GM19239 (cell line): ENCODE measurements around the gene ISG20L2.

Source experiments
- DNase-seq: peaks from one replicate; pipeline ENCODE4 v3.0.0; 2011; ENCODE audit warnings: low spot score; ENCODE audit not compliant: insufficient read length
- FAIRE-seq: peaks from 2 replicates; lab custom pipeline; 2011; peaks lifted over from hg19 to GRCh38; lab: Jason Lieb, UNC

The ISG20L2 gene

DNA sequence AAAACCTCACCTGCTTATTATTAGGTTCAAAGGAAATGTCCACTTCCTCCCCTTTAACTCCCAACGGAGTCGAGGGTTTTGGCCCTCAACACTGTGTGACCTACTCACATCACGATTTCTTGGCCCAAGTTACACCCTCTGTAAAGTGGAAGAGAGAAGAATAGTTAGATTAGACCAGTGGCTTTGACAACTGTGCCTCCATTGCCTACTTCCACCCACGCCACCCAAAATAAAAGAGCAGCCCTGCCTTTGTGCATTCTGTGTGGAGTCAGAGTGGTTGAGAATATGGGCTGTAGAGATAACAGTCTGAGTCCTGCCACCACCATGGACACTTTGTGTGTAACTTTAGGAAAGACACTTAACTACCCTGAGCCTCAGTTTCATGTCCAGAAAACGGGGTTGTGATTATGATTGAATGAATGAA lies 27.0 kb upstream of the ISG20L2 start:
- FAIRE-seq: no peak
- DNase-seq: no peak

DNA sequence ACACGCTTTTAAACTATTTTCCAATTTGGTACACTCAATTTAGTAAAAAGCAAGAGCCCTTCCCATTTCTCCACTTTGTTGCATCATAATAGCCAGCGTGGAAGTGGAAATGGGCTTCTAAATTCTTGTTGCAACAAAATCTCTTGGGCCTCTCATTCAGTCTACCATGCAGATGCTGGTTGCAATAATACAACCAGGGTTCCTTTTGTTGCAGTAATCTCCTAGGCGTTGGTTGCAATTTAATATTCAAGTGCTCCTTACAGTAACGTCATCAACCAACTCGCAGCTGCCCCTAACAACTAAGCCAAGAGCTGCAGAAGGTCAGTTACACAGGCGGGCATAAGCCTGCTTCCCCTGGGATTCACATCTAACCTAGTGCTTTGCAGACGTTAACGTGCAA lies 25.7 kb upstream of the ISG20L2 start:
- FAIRE-seq (no peak), DNase-seq (no peak)

DNA sequence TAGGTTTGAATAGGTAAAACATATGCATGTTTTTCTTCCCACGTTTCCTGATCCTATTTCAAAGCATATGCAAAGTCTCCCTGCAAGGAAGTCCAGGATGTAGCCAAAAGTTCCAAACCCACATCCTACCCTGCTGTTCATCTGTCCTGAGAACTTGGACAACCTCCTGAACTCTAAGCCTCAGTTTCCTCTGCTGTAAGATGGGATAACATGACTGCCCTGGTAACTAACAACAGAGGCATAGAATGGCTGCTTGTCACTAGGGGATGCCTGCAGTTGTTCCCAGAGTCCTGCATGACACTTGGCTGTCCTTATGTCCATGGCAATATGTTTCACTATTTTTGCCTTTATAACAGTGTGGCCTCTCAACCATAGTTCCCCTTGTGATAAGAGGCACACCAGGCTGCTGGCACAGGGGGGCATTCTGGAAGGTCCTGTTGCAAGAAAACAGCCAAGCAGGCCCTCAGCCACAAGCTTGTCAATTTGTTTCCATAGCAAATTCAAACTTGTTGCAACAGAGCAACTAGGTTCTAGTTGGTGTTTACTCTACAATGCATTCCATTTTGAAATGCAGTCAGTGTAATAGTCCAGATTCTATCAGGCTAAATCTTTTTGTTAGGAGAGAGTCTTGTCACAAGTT lies 24.4 kb upstream of the ISG20L2 start:
- FAIRE-seq: no peak
- no peak for DNase-seq

DNA sequence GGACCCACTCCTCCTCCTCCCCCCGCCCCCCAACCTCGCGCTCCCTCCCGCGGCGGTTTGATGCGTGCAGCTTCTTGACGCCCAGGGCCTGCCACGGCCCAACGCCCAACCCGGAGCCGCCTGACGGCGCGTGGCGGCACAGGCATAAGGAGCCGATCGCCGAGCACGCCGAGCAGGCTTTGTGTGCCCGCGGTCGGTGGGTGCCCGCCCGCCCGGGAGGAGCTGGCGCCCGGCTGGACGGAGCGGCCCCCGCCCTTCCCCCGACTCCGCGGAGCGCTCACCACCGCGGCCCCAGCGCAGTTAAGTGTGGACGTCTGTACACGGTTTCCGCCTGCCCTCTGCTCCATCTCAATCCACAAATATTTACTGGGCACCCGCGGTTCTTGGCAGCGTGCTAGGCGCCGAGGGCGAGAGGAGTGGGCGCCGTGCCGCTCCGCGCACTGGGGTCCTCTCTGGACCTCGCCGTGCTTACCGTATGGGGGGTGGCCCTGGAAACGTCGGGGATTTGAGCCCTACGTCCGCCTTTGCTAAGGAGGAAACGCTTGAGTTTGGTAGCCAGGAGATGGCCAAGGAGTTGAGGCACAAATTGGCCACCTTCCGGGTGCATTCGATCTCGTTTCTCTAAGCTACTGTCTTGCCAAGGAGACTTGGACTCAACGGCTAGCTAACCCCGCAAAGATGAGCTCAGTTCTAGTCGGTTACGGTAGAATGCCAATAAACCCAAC lies 23.4 kb upstream of the ISG20L2 start:
- DNase-seq (peak; percentile 96), FAIRE-seq (no peak)

DNA sequence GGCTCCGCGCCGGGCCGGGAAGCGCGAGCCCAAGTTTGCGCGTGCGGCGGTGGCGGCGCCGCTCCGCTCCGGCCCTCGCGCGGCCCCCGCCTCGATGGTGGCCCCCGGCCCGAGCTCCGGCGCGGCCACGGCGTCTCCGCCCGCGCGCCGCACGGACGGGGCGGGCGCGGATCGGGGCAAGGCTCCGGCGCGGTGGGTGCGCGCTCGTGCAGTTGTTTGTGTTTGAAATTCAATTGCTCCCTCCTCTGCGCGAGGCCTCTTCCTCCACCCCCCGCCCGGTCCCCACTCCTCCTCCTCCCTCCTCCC lies 22.8 kb upstream of the ISG20L2 start, which contains the start of gene HDGF:
HDGF (minus strand) TSS at position 225 of the 306 bp plus-strand sequence. CDS start 246 bp downstream, outside the sequence.
- FAIRE-seq: no peak
- DNase-seq: no peak

DNA sequence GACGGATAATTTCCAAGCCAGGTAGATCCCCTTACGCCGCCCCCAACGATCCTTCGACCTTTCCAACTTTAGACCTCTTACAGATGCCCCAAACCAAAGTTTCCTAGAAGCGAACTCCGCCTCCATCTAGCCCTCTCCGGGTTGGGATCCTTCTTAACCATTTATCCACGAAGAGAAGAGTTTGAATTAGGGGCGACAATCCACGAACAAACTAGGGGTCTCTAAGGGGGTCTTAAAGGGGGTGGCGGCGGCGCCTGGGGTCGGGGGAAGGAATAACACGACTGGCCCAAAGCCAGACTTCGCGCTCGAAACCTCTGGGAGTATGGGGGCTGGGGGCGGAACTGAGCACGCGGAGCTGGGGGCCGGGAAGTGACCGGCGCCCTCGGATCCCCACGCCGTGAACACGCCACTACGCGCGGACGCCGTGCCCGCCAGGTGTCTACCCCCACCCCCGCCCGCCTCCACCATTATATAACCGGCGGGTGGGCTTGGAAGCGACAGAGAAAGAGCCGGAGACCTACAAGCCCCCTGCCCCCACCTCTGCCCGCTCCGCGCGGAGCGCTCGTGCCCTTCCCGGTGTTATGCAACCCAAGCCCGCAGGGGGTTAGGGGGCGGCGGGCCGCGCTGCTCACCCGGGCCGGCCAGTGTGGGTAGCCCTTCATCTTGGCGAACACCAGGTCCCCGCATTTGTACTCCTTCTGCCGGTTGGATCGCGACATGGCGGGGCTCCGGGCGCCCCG lies 22.3 kb upstream of the ISG20L2 start:
- FAIRE-seq (no peak), DNase-seq (no peak)

DNA sequence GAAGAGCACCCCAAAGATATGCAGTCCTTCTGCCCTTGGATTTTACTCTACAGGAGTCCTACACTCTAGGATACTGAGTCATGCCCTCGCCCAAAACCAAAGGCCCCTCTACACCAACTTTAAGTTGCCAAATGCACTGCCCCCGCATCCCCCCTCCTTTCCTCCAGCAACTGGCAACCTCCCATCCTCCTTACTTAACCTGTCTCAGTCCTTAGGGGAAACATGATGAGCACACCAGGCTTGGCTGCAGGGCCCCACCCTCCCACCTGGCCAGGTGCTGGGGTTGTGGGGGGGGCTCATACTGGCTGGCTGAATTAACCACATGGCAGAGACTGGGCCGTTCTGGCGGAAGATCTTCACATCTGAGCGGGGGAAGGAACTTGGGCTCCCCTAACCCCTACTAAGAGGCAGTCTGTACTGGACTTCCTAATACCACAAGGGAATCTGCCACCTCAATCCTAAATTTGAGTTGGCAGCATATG lies 21.7 kb upstream of the ISG20L2 start:
- peak; percentile 48 for FAIRE-seq
- no peak for DNase-seq

DNA sequence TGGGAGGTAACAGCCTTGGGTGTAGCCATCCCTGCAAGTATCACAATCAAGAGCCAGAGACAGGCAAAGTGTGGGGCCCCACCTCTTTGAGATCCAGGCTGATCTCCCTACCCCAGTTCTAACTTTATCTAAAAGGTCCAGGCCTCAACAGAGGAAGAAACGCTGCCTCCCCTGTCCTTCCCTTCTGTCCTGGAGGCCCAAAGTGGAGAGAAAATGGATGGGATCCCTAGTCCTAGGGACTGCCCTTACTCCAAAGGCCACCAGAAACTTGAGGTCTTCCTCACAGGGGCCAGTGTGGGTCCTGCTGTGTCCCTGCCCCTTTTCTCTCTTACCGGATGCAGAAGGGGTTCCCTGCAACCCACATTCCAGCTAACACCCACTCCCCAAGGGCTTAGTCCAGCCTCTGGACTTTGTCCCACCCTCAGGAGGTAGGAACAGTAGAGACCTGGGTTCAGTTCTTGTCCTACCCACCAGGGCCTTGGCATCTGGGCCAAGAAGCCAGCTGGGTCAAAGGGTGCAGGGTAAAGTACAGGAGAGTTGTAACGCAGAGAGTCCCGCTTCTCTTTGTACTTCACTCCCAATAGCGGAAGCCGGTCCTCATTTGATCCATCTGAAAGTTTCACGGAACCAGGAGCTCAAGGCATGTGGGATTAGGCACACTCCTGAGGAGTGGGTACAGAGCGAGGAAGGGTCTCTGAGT lies 21.0 kb upstream of the ISG20L2 start:
- no peak for DNase-seq

DNA sequence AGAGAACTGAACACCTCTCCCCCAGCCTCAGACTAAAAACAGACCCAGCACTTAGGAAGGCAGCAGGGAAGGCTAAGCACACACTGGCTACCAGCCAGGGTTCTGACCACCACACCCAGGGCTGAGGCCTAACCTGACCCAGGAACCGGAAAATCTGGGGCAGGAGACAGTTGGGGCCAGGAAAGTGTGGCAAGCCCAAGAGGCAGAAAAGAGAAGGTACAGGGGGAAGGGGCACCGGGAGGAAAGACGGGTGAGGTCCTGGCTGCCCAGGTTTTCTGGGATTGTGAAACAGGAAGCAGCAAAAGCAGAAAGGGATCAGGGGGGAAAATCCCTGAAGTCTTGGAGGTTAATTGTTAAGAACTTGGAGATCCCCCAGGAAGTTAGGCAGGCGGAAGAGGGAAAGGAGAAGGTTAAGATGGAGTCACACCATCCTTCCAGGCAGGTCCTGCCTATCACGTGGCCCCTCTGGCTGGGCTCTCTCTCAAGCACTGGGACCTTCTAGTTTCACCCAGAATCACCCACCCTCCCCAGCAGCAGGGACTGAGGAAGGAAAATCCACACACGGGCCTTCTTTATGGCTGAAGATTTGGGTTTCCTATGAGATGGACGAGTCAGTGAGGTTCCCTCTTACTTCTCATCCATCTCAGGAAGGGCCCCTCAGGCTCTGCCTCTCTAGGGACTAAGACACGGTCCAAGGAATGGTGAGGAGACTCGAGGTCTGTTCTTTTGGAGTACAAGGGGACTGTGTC lies 20.3 kb upstream of the ISG20L2 start:
- FAIRE-seq (peak; percentile 77), DNase-seq (no peak)

More for the DNA sequence above, 21.0 kb upstream of the ISG20L2 start:
- no peak for FAIRE-seq

DNA sequence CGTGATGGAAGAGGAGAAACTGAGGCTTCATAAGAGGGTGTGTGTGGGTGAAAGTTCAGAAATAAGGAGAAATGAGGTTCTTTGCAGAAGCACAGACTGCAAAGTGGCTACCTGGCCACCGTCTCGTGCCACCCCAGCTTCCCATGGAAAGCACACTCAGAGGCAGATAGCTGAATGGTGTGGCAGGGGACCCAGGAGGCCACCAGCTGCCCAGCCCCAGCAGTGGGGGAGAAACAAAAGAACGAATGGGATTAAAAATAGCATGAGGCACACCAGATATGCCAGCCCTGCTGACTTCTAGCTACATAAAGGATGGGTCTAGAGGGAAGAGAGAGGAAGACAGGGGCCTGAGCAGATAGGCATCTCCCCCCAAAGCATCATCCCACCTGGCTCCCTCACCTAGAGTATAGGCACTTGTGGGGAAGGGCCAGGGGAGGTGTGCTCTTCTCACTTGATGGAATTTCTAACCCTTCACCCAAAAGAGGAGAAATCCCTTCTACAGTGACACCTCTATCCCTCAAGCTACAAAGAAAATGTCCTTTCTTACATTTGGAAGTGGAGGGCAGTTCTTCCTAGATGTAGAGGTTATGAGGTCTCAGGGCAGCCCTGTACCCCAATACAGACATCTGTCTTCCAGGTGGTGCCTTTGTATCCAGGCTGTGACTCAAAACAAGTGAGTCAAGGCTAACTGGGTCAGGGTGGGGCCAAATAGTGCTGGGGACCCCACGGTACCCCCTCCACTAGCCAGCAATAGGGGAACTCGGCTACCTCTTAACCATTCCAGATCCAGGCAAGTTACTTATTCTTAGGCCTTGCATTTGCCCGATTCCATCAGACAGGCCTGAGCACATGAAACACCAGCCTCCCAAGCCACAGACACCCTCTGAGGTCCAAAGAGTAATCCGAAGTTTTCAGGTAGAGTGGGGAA lies 19.4 kb upstream of the ISG20L2 start:
- no peak for DNase-seq
- no peak for FAIRE-seq

DNA sequence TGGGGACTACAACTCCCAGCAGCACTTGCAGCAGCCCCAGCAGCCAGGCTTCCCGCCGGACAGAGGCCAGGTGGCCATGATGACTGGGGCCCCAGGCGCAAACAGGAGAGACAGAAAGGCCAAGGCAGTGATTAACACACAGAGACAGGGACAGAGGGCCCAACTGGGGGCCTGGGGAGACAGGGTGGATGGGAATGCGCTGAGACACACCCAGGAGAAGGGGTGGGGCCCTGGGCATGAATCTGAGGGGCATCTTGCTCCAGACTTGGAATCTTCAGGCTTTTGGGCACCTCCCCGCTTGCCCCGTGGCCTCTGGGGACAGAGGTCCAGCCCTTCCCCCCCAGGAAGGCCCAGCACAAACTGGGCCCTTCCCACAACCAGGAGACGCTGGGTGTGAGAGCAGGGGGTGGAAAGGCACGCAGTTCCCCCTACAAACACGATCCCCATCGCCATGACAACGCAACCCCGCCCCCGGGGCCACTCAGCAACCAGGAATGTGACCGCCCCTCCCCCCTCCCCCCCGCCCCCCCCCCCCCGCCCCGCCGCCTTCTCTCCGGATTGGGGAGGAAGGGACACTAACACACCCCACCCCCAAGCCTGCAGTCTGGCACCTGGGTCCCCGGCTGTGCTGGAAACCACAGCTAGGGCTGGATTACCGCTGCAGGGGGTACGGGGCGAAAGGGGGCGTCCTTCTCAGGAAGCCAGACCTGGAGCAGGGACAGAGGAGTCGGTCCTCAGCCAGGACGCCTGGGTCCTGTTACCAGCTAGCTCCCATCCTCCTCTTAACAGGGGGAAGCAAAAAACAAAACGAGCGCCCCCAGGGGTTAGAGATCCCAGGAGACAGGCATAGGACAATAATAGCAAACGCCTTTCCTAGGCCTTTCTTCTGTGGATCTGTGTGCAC lies 18.4 kb upstream of the ISG20L2 start:
- FAIRE-seq (no peak), DNase-seq (peak; percentile 56)

DNA sequence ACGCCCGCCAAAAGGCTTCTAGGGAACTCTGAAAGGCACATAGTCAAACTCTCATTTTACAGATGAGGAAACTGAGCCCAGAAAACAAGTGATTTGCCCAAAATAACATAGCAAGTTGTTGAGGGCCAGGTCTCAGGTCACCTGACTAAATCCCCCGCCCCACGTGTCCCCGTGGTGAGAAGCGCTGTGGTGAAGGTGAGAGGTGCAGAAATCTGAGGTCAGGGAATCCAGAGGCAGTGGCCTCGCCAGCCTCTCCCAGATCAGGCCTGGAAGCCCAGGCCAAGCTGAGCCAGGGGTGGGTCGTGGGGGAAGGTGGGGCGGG lies 17.8 kb upstream of the ISG20L2 start:
- FAIRE-seq (no peak), DNase-seq (no peak)

DNA sequence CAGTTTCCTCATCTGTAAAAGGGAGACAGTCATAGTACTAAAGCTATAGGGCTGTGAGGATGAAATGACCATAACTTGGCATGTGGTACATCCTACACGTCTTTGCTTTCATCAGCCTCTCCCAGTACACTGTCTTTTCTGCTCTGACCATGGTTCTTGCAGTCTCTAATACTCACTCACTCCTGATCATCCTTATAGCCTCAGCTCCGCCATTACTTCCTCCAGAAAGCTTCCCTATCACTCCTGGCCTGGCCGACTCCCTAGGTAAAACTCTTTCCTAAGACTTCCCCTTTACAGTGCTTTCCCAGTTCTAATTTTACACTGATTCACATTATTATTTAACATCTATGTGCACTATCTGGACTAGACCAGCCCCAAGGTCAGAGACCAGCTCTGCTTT lies 17.3 kb upstream of the ISG20L2 start:
- DNase-seq (no peak), FAIRE-seq (no peak)

DNA sequence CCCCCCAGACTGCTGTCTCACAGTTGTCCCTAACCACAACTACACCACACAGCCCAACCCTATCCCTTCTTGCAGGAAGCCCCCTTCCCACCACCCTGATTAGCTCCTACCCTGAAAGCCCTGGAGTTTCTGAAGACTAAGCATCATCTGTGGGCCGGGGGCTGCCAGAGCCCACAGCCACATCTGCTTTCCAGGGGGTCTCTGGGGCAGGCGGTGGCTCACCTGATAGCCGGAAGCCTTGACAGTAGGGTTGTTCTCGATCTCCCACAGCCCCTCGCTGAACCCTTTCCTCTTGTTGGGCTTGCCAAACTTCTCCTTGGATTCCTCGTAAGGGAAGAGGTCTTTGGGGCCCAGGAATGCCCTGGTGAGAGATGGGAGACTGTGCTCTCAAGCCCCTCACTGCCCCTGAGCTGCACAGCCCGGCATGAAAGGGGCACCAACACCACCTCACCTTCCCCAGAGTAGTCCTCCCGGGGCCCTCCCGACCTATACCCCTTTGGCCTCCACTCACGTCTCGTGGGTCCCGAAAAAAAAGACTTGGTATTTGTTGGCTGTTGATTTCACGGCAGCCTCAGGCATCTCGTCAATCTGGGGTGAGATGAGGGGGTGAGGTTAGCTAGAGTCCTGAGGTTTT lies 16.3 kb upstream of the ISG20L2 start:
- no peak for DNase-seq
- FAIRE-seq: no peak

DNA sequence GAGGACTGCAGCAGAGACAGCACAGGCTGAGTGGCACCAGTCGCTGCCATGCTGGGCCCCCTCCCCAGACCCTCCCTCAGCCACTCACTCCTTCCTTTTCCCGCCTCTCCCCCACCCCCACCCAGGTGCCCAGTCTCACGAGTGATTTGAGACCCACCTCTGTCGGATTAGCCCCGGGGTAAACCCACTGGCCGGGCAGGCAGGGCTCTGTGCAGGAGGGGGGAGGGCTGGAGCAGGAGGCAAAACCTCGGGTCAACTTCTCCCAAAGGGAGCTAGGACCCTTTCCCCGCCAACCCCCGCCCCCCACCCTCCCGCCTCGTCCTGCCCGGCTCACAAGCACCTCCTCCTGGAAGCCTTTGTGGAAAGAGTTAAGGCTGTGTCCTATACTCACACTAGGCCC lies 15.8 kb upstream of the ISG20L2 start:
- FAIRE-seq: no peak
- no peak for DNase-seq

DNA sequence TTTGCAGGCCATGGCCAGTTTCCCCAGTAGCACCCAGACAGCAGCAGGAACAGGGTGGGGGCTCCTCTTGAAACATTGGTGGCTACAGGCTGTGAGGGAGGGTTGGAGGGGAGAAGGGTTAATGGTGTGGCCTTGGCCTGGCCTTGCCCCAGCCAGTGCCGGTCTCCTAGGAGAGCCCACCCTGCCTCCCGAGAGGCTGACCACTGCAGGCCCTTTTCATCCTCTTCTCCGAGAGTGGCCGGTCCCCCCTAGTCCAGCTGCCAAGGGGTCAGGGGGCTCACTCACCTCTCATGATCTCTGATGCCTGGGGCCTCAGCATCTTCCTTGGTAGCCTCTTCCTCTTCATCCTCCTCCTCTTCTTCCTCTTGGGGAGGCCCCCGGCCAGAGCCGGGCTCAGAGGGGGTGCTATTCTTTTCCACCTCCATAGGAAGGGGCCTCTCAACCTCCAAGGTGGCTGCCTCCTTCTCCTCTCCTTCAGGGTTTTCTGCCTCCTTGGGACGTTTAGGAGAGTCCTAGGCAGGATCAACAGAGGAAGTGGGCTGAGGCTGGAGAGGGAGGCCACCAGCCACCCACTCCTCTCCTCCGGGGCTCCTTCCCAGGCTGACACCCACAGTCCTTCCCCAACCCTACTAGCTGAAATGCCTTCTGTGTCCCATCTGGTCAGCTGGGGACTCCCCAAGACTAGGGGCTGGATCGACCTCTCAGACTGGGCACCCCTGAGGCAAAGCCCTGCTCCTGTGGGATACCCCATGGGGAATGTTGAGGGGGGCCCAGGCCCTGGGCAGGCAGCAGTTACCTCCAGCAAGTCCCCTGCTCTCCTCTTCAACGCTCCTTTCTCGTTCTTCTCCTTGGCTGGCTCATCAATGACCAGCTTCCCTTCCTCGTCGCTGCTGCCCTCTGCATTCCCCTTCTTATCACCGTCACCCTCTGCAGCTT lies 15.1 kb upstream of the ISG20L2 start:
- no peak for FAIRE-seq
- DNase-seq: no peak

DNA sequence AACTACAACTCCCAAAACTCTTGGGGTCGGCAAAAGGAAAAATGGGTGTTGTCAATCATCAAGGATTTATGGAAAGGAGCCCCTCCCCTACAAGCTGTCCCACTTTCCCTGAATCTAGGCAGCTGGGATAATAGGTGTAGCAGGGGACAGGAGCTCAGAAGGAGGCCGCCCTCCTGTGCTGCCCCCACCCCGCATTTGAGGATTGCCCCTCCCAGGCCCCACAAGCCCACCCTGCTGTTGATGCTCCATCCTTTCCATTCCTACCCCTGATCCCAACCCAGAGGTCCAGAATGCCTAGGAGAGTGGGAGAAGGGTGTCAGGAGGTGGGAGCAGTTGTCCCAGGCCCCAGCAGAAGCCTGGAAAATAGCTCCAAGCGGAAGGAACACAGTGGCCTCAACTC lies 14.2 kb upstream of the ISG20L2 start:
- DNase-seq: no peak
- no peak for FAIRE-seq
